ENCODE results near the gene TBX18. TPM values are rescaled to one million over a fixed set of nuclear protein-coding genes. Genes with fewer than 3 reads are reported as not detected.

The TBX18 gene
- total RNA-seq, 2 experiments from 2014 or later, result not detected

DNA sequence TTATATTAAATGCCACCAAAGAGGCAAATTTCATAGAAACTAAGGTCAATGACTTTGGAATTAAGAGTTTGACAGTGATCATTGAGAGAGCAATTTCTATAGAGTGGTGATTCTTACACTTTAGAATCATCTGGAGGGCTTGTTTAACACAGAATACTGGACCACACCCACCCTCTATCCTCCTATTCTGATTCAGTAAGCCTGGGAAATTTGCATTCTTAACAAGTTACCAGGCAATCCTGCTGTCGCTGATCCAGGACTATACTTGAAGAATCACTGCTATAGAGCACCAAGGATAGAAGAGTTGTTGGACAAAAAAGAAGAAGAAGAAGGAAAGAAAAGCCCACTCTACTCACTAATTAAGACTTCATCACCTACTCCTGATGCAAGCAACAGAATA, 21.3 kb upstream of the TBX18 start:
- no peak overlapping the region for H3K27ac Mint-ChIP-seq
- no peaks in the 10 kb centered on the region for H3K27me3 Mint-ChIP-seq
- ChIA-PET POLR2A (no interaction called here), CTCF (no interaction called here)
- no peaks in the 10 kb centered on the region for H3K36me3 Mint-ChIP-seq
- no peak for DNase-seq
- no peaks in the 10 kb centered on the region for H3K4me1 Mint-ChIP-seq (ENCODE audit: low read depth)
- no peaks in the 10 kb centered on the region for H3K9me3 Mint-ChIP-seq
- H3K4me3 Mint-ChIP-seq, result no peak overlapping the region
- intact Hi-C loops (cut with micrococcal nuclease), result no loop called here

DNA sequence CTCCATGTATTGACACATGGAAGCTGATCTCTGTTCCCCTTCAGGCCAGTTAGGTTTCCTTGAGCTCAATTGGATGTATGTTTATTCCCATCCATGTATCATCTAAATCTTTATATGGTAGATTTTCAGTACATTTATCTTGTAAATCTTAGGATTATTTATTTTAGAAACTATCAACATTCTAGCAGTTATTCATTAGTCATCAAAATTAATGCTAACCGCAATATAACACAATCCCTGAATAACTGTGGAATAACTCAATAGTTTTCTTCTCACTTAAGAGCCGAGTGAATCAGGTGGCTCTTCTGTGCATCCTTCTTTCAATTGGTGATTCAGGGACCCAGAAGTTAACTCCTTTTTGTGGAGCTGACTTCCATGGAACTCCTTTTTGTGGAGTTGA, 15.5 kb upstream of the TBX18 start:
- no peaks in the 10 kb centered on the region for H3K4me1 Mint-ChIP-seq (ENCODE audit: low read depth)
- H3K9me3 Mint-ChIP-seq, result no peaks in the 10 kb centered on the region
- no peak for DNase-seq
- CTCF ChIA-PET, result no interaction called here
- intact Hi-C loops (cut with micrococcal nuclease), result loop anchor here (10.0 kb wide), 2 partner anchors 355 to 895 kb away; no protein-coding TSS in a partner anchor
- no peaks in the 10 kb centered on the region for H3K36me3 Mint-ChIP-seq
- POLR2A ChIA-PET, result no interaction called here
- H3K4me3 Mint-ChIP-seq, result no peak overlapping the region
- H3K27me3 Mint-ChIP-seq, result peaks cover 25% of the 10 kb centered on the region
- H3K27ac Mint-ChIP-seq, result no peak overlapping the region

DNA sequence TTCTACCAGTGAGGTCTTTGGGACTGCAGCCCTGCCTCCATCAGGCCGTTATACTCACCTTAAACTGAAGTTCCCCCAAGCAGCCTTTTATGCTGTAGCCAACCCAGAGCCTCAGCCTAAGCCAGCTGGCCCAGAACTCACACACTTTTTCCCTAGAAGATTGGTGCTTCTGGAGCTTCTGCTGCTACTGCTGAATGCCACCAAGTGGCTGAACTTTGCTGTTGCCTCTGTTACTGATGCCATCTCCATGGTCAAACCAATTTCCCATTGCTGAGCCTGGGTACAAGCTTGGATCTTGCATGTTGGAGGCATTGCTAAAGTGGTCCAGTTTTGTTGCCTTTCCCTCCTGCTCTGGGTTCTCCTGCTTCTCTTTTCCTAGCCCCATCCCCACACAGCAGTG, 15.0 kb upstream of the TBX18 start:
- ChIA-PET POLR2A (no interaction called here), CTCF (no interaction called here)
- H3K27ac Mint-ChIP-seq, result no peak overlapping the region
- H3K4me1 Mint-ChIP-seq (ENCODE audit: low read depth), result no peaks in the 10 kb centered on the region
- H3K27me3 Mint-ChIP-seq, result peaks cover 26% of the 10 kb centered on the region
- DNase-seq, result no peak
- no peaks in the 10 kb centered on the region for H3K9me3 Mint-ChIP-seq
- H3K36me3 Mint-ChIP-seq, result no peaks in the 10 kb centered on the region
- H3K4me3 Mint-ChIP-seq, result no peak overlapping the region
- intact Hi-C loops (cut with micrococcal nuclease), result loop anchor here (10.0 kb wide), 2 partner anchors 355 to 895 kb away; no protein-coding TSS in a partner anchor

DNA sequence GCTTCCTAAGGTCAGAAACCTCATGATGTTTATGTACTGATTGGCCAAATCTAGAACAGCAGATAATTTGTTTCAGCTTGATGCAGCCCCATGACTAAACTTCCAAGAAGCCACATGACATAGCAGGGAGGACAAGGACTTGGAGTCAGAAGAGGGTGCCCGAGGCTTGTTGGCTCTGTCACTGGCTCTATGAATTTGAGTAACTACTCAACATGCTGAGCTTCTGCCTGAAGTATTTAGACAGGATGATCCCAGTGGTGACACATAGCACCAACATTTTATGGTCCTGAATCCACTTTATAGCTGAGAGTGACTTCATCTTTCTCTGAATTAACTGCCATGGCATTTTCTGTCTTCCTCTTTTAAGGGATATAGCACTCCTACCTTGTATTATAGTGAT, 13.5 kb upstream of the TBX18 start:
- intact Hi-C loops (cut with micrococcal nuclease), result loop anchor here (10.0 kb wide), 2 partner anchors 353 to 893 kb away; no protein-coding TSS in a partner anchor
- POLR2A ChIA-PET, result no interaction called here
- H3K36me3 Mint-ChIP-seq, result peaks cover 1% of the 10 kb centered on the region
- no peak for DNase-seq
- peaks cover 2% of the 10 kb centered on the region for H3K4me1 Mint-ChIP-seq (ENCODE audit: low read depth)
- H3K4me3 Mint-ChIP-seq, result no peak overlapping the region
- H3K9me3 Mint-ChIP-seq, result no peaks in the 10 kb centered on the region
- CTCF ChIA-PET, result interaction anchor here (0.5 to 1.0 kb wide), 2 partner anchors 896 to 1187 kb away, joined by 3 to 4 read pairs; no protein-coding TSS in a partner anchor
- peaks cover 34% of the 10 kb centered on the region for H3K27me3 Mint-ChIP-seq
- H3K27ac Mint-ChIP-seq, result no peak overlapping the region

DNA sequence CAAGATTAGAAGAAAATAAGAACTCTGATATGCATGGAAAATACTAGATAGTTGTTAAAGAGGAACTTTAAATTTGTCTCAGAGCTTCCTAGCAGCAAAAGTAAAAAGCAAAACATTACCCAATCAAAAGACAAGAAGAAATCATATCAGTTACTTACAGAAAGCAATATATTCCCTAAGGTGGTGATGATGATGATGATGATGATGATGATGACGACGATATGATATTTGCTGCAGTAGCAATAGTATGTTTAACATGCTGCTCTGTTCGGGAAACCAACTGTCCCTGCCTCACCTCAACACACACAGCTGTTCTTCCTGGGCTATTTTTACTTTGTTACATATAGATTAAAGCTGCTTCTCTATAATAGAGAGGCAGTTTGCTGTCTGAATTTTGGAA, 12.0 kb upstream of the TBX18 start:
- H3K36me3 Mint-ChIP-seq, result peaks cover 1% of the 10 kb centered on the region
- intact Hi-C loops (cut with micrococcal nuclease), result loop anchor here (10.0 kb wide), 2 partner anchors 352 to 892 kb away; no protein-coding TSS in a partner anchor
- CTCF ChIA-PET, result no interaction called here
- H3K27ac Mint-ChIP-seq, result no peak overlapping the region
- no peaks in the 10 kb centered on the region for H3K9me3 Mint-ChIP-seq
- H3K4me3 Mint-ChIP-seq, result no peak overlapping the region
- POLR2A ChIA-PET, result no interaction called here
- DNase-seq, result no peak
- H3K27me3 Mint-ChIP-seq, result peaks cover 44% of the 10 kb centered on the region
- peaks cover 2% of the 10 kb centered on the region for H3K4me1 Mint-ChIP-seq (ENCODE audit: low read depth)

DNA sequence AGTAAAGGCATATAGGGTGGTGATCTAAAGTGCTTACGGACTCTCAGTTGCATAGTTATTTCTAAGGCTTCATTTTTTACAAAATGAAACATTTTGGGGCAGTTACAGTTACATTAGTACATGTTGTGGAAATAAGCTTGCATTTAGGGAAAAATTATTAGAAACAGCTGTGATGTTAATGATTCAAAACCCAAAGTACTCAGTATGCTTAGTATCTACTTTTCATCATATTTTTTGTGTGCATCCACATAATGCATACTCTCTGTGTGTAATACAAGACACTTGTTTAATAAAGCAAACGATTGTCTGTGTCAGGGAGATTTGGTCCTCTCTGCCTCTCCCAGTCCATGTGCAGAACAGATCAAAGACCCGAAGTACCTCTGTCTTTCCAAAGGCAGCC, 11.4 kb upstream of the TBX18 start:
- H3K27ac Mint-ChIP-seq, result no peak overlapping the region
- peaks cover 49% of the 10 kb centered on the region for H3K27me3 Mint-ChIP-seq
- no peaks in the 10 kb centered on the region for H3K9me3 Mint-ChIP-seq
- peaks cover 1% of the 10 kb centered on the region for H3K36me3 Mint-ChIP-seq
- intact Hi-C loops (cut with micrococcal nuclease), result loop anchor here (10.0 kb wide), 2 partner anchors 351 to 891 kb away; no protein-coding TSS in a partner anchor
- ChIA-PET POLR2A (no interaction called here), CTCF (no interaction called here)
- no peak for DNase-seq
- peaks cover 2% of the 10 kb centered on the region for H3K4me1 Mint-ChIP-seq (ENCODE audit: low read depth)
- no peak overlapping the region for H3K4me3 Mint-ChIP-seq

DNA sequence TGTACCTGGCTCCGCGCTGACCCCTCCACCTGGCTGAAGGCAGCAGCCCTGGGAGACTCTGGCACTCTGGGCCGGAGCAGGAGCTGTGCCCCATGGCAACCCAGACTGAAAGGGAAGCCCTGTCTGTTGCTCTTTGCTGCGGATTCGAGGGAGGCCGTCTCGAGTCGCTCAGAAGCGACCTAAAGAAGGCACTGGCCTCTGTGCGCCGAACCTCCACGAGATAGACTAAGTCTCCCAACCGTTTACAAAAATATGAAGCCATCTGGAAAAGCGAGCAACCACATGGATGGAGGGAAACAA, 10.5 kb upstream of the TBX18 start:
- H3K4me1 Mint-ChIP-seq (ENCODE audit: low read depth), result peaks cover 2% of the 10 kb centered on the region
- peaks cover 1% of the 10 kb centered on the region for H3K36me3 Mint-ChIP-seq

DNA sequence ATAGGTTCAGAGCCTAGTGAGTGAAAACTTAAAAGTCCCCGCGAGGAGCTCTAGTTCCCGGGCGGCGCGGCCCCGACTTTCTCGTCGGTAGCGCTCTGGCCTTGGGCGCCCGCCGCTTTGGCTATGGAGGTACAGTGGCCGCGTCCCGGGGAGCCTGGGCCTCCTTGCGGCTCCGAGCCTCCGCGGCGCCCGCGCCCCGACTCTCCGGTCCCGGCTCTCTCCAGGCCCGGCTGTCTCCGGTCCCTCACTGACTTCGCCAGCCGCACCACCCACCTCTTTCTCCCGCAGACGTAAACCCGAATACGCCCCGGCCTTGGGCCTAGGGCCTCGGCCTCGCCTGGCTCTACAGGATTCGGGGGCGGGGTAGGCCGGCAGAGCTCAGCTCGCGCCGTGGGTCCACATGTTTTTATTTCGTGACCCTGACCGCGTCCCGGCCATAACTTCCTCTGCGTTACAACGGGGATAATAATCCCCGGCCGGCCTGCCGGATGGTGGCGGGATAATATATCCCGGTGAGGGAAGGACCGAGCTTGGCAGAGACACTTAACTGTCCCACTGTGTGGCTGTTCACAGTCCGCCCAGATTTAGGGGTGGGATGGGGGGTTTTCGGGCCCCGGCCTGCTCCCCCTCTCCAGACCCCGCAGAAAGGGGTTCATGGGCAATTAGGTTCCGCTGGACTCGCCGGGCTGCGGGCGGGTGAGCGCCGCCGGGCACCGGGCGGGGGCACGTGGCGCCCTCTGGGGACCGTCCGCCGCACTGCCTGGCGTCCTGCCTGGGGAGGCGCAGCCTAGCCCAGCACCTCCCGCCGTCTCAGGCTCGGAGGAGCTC, 10.0 kb upstream of the TBX18 start:
- H3K4me3 Mint-ChIP-seq, result peak overlapping the region; percentile 20
- CTCF ChIA-PET, result interaction anchor here (1.0 kb wide), 1 partner anchor 549 kb away, joined by 3 read pairs; no protein-coding TSS in a partner anchor
- H3K27me3 Mint-ChIP-seq, result peaks cover 51% of the 10 kb centered on the region
- POLR2A ChIA-PET, result no interaction called here
- H3K27ac Mint-ChIP-seq, result no peak overlapping the region
- peaks cover 2% of the 10 kb centered on the region for H3K4me1 Mint-ChIP-seq (ENCODE audit: low read depth)
- peak; percentile 30 for DNase-seq
- H3K9me3 Mint-ChIP-seq, result no peaks in the 10 kb centered on the region
- intact Hi-C loops (cut with micrococcal nuclease), result loop anchor here (10.0 kb wide), 2 partner anchors 350 to 890 kb away; no protein-coding TSS in a partner anchor
- H3K36me3 Mint-ChIP-seq, result peaks cover 2% of the 10 kb centered on the region

More for the DNA sequence above, 10.5 kb upstream of the TBX18 start:
- DNase-seq, result no peak
- CTCF ChIA-PET, result interaction anchor here (1.0 kb wide), 1 partner anchor 548 kb away, joined by 3 read pairs; no protein-coding TSS in a partner anchor
- intact Hi-C loops (cut with micrococcal nuclease), result loop anchor here (10.0 kb wide), 2 partner anchors 350 to 890 kb away; no protein-coding TSS in a partner anchor
- peaks cover 49% of the 10 kb centered on the region for H3K27me3 Mint-ChIP-seq
- POLR2A ChIA-PET, result no interaction called here
- no peak overlapping the region for H3K27ac Mint-ChIP-seq
- no peak overlapping the region for H3K4me3 Mint-ChIP-seq
- H3K9me3 Mint-ChIP-seq, result no peaks in the 10 kb centered on the region

DNA sequence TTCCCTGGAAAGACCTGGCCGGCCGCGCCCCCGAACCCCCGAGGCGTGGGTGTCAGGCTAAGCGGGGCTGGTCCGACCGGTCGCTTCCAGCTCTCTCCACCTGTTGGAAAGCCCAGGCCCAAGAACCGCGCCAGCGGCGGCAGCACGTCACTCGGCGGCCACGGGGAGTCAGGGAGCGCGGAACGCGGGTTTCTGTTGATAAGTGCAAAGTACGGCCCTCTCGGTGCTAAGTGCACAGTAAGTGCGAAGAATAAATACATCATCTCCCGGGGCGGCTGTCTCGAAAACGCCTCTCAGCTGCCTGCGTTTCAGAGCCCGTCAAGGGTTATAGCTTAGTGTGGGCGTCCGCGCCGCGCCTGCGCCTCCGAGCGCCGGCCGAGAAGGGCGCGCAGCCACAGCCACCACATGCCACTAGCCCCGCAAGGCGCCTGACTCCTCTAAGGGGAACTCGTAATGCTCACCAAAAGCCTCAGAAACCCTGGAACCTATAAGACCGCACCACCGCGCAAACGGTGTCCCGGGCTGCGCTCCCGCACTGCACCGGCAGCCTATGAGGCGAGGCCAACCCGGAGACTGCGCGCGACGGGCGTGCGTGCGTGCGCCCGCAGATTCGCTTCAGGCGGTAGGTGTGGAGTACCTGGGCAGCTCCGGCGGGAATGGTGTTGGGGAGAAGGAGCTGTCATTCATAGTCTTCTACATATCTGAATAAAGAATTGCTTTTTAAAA, 9.2 kb upstream of the TBX18 start:
- POLR2A ChIA-PET, result no interaction called here
- H3K4me1 Mint-ChIP-seq (ENCODE audit: low read depth), result peaks cover 2% of the 10 kb centered on the region
- CTCF ChIA-PET, result interaction anchor here (1.0 kb wide), 1 partner anchor 550 kb away, joined by 3 read pairs; no protein-coding TSS in a partner anchor
- H3K27ac Mint-ChIP-seq, result no peak overlapping the region
- no peak for DNase-seq
- peaks cover 56% of the 10 kb centered on the region for H3K27me3 Mint-ChIP-seq
- peak overlapping the region; percentile 20 for H3K4me3 Mint-ChIP-seq
- peaks cover 4% of the 10 kb centered on the region for H3K36me3 Mint-ChIP-seq
- intact Hi-C loops (cut with micrococcal nuclease), result loop anchor here (10.0 kb wide), 2 partner anchors 349 to 889 kb away; no protein-coding TSS in a partner anchor
- H3K9me3 Mint-ChIP-seq, result no peaks in the 10 kb centered on the region

DNA sequence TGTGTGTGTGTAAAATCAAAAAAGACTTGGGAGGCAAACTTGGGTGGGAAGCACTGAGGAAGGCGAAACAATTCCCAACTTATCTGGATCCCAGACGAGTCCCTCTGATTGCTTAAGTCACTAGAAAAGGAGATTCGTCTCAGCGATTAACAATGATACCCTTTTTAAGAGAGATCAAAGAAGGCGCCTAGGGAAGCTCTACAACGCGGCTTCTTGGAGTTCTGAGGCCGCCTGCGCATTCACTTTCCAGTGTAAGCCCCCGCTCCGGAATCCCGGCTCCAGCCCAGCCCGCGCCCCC, 8.7 kb upstream of the TBX18 start:
- ChIA-PET CTCF (no interaction called here), POLR2A (no interaction called here)
- Mint-ChIP-seq H3K9me3 (no peaks in the 10 kb centered on the region), H3K27ac (no peak overlapping the region), H3K4me3 (no peak overlapping the region), H3K4me1 (ENCODE audit: low read depth) (peaks cover 2% of the 10 kb centered on the region), H3K27me3 (peaks cover 62% of the 10 kb centered on the region), H3K36me3 (peaks cover 4% of the 10 kb centered on the region)
- intact Hi-C loops (cut with micrococcal nuclease), result loop anchor here (10.0 kb wide), 2 partner anchors 348 to 888 kb away; no protein-coding TSS in a partner anchor
- DNase-seq, result no peak

DNA sequence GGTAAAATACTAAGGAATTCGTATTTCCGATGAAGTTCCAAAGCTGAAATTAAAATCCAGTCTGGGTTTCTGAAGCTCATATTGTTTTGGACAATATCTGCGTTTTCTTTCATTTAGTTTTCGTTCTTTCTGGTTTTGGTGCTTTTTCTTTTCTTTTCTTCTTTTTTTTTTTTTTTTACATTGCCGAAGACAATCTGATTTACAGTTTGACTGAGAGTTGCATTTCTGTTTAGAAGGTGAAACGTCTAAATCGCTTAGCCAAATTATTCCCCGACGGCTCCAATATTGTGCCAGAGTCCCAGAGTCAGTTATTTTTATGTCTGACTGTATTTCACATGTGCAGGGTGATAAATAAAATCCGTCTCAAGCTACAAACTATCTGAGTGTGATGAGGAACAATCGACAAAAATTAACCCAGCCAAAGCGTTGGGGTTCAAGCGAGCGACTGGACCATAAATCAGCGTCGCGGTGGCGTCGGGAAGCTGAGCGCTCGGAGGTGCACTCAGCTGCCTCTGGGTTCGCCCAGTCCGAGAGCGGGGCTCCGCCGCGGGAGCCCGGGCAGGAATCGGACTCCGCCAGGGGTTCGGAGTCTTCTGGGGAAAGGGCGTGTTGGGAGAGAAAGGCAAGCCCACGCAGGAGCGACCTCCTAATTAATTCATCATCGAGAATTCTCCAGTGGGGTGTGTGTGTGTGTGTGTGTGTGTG, 8.2 kb upstream of the TBX18 start:
- peaks cover 4% of the 10 kb centered on the region for H3K36me3 Mint-ChIP-seq
- POLR2A ChIA-PET, result no interaction called here
- H3K27ac Mint-ChIP-seq, result no peak overlapping the region
- no peak overlapping the region for H3K4me3 Mint-ChIP-seq
- intact Hi-C loops (cut with micrococcal nuclease), result loop anchor here (10.0 kb wide), 2 partner anchors 348 to 888 kb away; no protein-coding TSS in a partner anchor
- DNase-seq, result no peak
- H3K4me1 Mint-ChIP-seq (ENCODE audit: low read depth), result peaks cover 2% of the 10 kb centered on the region
- H3K9me3 Mint-ChIP-seq, result no peaks in the 10 kb centered on the region
- H3K27me3 Mint-ChIP-seq, result peaks cover 63% of the 10 kb centered on the region
- CTCF ChIA-PET, result no interaction called here

DNA sequence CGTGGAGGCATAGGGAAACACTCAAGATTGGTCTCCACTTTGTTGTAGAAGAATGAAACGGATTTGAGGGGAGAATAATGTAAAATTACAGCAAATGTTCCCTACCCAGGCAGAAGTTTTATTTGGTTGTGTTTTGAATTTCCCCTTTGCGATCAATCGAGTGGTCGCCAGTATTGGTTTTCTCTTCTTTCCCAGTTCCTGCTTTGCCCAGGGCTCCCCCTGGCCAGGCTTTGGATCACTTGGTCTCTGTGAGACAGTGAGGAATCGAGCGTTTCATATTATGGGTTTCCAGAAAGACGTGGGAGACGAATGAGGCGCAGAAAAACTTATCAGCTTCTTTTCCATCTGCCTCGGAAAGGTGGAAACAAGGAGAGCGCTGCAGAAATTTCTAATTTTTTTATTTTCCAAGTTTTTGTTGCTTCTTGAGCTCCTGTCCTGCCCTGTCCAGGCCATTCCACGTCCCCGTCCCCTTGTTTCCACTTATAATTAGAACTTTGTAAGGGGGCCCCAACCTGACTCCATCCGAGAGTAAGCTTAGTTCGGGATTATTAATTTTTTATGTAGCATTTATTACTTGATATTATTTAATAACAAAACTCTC, 7.5 kb upstream of the TBX18 start:
- DNase-seq, result no peak
- H3K27me3 Mint-ChIP-seq, result peaks cover 63% of the 10 kb centered on the region
- H3K4me3 Mint-ChIP-seq, result no peak overlapping the region
- H3K36me3 Mint-ChIP-seq, result peaks cover 4% of the 10 kb centered on the region
- ChIA-PET POLR2A (no interaction called here), CTCF (no interaction called here)
- H3K27ac Mint-ChIP-seq, result no peak overlapping the region
- intact Hi-C loops (cut with micrococcal nuclease), result loop anchor here (10.0 kb wide), 2 partner anchors 347 to 887 kb away; no protein-coding TSS in a partner anchor
- no peaks in the 10 kb centered on the region for H3K9me3 Mint-ChIP-seq
- peaks cover 2% of the 10 kb centered on the region for H3K4me1 Mint-ChIP-seq (ENCODE audit: low read depth)
